ENCODE measurements around the gene CAVIN1.
"Not testable (repeated sequence)": the region's sequence is repeated elsewhere in the genome, so short reads cannot be mapped to it uniquely, and the experiment has no call there.

CAVIN1 gene

DNA sequence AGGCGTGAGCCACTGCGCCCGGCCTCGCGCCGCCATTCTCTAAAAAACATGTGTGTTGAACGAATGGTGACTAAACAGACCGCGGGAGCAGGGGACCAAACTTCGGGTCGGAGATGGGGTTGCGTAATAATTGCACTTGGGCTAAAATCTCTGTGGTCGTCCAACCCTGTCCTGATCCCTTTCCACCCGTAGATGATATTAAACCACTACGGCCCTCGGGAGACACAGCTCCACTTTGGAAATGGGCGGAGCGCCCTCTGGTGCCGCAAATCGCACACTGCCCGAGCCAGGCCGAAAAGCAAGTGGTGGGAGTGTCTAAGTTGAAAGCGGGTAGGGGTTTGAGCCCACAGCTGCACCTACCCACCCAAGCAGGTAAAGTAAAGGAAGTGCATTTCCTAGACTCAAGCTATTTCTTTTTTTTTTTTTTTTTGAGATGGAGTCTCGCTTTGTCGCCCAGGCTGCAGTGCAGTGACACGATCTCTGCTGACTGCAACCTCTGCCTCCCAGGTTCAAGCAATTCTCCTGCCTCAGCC, 17.0 kb downstream of the CAVIN1 start:
- Mint-ChIP-seq H3K27me3 (ENCODE audit: low read depth) (peaks cover 3% of the 10 kb centered on the region), H3K4me1 (ENCODE audit: low read depth) (peaks cover 8% of the 10 kb centered on the region), H3K4me3 (no peak overlapping the region), H3K27ac (no peak overlapping the region), H3K9me3 (no peaks in the 10 kb centered on the region), H3K36me3 (ENCODE audit: low read depth) (no peaks in the 10 kb centered on the region)
- peak; percentile 75 for DNase-seq (ENCODE audit: low spot score)

DNA sequence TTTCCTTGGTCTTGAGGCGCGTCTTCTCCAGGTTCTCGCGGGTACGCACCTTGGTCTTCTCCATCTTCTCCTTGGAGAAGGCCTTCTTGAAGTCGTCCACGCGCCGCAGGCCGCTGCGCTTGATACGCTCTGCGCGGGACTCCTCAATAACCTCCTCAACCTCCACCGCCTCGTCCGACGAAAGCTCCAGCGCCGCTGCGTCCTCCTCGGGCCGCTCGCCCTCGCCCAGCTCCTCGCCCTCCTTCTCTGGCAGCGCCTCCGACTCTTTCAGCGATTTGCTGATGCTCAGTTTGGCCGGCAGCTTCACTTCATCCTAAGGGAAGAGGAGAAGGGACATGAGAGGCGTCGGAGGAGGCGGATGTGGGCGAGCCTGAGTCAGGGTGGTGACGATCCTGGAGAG, 18.0 kb downstream of the CAVIN1 start:
- Mint-ChIP-seq H3K27ac (no peak overlapping the region), H3K36me3 (ENCODE audit: low read depth) (no peaks in the 10 kb centered on the region), H3K4me1 (ENCODE audit: low read depth) (peaks cover 13% of the 10 kb centered on the region), H3K9me3 (no peaks in the 10 kb centered on the region), H3K4me3 (no peak overlapping the region), H3K27me3 (ENCODE audit: low read depth) (peaks cover 2% of the 10 kb centered on the region)
- DNase-seq (ENCODE audit: low spot score) = no peak

DNA sequence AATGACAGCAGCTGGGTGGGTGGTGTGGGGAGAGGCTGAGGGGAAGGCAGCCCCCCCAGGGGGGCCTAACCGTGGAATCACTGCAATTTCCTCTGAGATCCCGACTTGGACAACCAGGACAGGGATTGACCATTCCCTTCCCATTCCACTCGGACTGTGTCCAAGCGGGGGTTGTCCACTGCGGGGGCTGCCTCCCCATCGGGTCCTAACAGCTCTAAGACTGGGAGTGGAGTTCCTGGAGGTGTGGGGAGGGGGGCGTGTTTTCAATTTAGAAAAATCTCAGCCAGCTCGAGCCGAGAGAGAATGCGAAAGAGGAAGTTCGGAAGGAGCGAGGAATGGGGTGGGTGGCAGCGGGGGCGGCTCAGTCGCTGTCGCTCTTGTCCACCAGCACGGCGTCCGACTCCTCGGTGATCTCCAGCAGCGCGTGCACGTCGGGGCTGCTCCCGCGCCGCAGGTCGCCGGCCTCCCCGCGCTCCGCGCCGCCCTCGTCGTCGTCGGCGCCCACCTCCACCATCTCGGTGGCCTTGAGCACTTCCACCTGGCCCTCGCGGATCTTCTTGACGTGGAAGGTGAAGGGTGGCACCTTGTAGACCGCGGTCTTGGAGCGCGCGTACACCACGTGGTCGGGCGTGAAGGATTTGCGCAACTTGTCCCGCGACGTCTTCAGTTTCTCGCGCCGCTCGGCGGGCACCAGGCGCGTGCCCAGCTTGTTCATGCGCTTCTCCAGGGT, 18.6 kb downstream of the CAVIN1 start:
- H3K27me3 Mint-ChIP-seq (ENCODE audit: low read depth) = no peaks in the 10 kb centered on the region
- H3K36me3 Mint-ChIP-seq (ENCODE audit: low read depth) = no peaks in the 10 kb centered on the region
- H3K4me3 Mint-ChIP-seq = no peak overlapping the region

DNA sequence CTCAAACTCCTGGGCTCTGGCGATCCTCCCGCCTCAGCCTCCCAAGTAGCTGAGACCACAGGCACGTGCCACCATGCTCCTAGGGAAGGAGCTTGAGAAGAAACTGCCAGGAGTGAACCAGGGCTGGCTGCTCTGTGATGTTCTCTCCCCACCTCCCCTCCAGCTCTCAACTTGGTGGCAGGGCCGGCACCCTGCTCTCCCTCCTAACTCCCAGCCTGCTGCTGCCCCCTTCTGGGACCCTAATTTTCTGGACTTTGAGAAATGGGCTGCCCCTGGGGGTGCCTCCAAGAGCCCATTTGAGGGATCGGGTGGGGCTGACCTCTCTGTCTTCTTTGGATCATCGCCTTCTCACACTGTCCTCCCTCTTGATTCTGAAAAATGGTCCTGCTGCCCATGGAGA, 19.9 kb downstream of the CAVIN1 start:
- no peaks in the 10 kb centered on the region for H3K36me3 Mint-ChIP-seq (ENCODE audit: low read depth)
- peaks cover 20% of the 10 kb centered on the region for H3K4me1 Mint-ChIP-seq (ENCODE audit: low read depth)
- H3K27me3 Mint-ChIP-seq (ENCODE audit: low read depth) = no peaks in the 10 kb centered on the region
- H3K9me3 Mint-ChIP-seq = no peaks in the 10 kb centered on the region
- DNase-seq (ENCODE audit: low spot score) = peak; percentile 32
- no peak overlapping the region for H3K27ac Mint-ChIP-seq
- no peak overlapping the region for H3K4me3 Mint-ChIP-seq

More for the DNA sequence above, 18.6 kb downstream of the CAVIN1 start:
- H3K4me1 Mint-ChIP-seq (ENCODE audit: low read depth) = peaks cover 17% of the 10 kb centered on the region
- H3K27ac Mint-ChIP-seq = no peak overlapping the region
- no peaks in the 10 kb centered on the region for H3K9me3 Mint-ChIP-seq
- DNase-seq (ENCODE audit: low spot score) = no peak

DNA sequence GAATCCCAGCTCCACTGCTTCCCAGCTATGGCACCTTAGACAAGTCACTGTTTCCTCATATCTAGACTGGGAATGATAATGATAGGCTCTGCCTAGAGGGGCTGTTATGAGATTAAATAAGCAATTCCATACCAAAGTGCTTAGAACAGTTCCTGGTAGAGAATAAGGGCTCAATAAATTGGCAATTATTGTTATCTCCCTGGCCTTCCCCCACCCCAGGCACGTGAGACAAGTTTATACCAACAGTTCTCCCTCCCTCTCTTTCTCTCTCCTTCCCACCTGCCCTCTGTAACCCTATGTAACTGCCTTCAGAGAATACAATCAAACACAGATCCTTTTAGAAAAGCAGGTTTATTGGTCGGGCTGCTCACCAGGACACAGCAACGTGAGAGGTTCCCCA, 20.9 kb downstream of the CAVIN1 start:
- Mint-ChIP-seq H3K36me3 (ENCODE audit: low read depth) (no peaks in the 10 kb centered on the region), H3K9me3 (no peaks in the 10 kb centered on the region), H3K27me3 (ENCODE audit: low read depth) (no peaks in the 10 kb centered on the region), H3K4me1 (ENCODE audit: low read depth) (peaks cover 16% of the 10 kb centered on the region), H3K27ac (no peak overlapping the region), H3K4me3 (no peak overlapping the region)
- no peak for DNase-seq (ENCODE audit: low spot score)

DNA sequence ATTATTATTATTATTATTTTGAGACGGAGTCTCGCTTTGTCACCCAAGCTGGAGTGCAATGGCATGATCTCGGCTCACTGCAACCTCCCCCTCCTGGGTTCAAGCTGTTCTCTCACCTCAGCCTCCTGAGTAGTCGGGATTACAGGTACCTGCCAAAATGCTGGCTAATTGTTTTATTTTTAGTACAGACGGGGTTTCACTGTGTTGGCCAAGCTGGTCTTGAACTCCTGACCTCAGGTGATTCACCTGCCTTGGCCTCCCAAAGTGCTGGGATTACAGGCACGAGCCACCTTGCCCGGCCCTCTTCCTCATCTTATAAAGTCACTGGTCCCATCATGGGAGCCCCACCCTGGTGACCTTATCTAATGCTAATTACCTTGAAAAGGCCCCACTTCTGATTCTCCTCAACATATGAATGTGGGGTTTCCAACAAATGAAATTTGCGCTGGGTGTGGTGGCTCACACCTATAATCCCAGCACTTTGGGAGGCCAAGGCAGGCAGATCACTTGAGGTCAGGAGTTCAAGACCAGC, 22.1 kb downstream of the CAVIN1 start:
- not testable (repeated sequence) for H3K27me3 Mint-ChIP-seq (ENCODE audit: low read depth); DNase-seq (ENCODE audit: low spot score); H3K9me3 Mint-ChIP-seq; H3K4me3 Mint-ChIP-seq; H3K27ac Mint-ChIP-seq; H3K36me3 Mint-ChIP-seq (ENCODE audit: low read depth)
- peaks cover 19% of the 10 kb centered on the region for H3K4me1 Mint-ChIP-seq (ENCODE audit: low read depth)

DNA sequence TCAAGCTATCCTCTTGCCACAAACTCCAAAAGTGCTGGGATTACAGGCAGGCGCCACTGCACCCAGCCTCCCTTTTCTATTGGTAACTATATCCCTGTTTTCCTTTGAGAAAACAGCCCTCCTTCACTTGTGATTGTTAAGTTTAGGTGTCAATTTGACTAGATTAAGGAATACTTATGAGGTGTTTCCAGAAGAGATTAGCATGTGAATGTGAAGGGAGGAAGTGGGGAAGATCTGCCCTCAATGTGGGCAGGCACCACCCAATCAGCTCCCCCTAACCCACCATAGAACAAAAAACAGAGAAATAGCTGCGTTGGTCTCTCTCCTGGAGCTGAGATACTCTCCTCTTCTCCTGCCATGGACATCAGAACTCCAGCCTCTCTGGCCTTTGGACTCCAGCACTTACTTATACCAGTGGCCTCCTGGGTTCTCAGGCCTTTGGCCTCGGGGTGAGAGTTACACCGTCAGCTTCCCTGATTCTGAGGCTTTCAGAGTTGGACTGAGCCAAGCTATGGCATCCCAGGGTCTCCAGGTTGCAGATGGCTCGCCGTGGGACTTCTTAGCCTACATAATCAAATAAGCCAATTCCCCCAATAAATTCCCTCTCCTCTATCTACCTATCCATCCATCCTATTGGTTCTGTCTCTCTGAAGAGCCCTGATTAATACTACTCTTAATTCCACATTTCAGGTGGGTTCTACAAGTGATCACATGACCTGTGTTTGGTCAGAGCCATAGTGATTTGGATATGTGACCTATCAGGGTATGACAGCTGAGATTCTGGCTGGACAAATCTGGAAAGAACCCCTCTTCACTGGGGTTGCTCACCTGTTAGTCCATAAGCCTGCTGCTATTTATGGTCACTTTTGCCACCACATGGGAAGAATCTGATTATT, 22.9 kb downstream of the CAVIN1 start:
- Mint-ChIP-seq H3K27ac (no peak overlapping the region), H3K4me3 (peak overlapping the region; percentile 29), H3K4me1 (ENCODE audit: low read depth) (peaks cover 19% of the 10 kb centered on the region), H3K27me3 (ENCODE audit: low read depth) (no peaks in the 10 kb centered on the region), H3K36me3 (ENCODE audit: low read depth) (no peaks in the 10 kb centered on the region), H3K9me3 (no peaks in the 10 kb centered on the region)
- DNase-seq (ENCODE audit: low spot score) = no peak

DNA sequence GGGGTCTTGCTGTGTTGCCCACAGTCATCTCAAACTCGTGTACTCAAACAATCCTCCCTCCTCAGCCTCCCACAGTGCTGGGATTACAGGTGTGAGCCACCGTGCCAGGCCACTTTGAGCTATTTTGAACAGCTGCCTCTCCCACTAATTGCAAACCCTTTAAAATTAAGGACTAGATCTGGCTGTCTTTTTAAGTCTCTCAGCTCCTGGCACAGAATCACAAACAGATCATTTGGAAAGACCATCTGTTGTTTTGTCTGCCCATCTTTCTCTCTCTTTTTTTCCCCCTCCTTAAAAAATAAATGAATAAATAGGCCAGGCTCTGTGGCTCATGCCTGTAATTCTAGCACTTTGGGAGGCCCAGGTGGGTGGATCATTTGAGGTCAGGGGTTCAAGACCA, 23.9 kb downstream of the CAVIN1 start:
- Mint-ChIP-seq H3K4me3 (no peak overlapping the region), H3K27ac (no peak overlapping the region), H3K4me1 (ENCODE audit: low read depth) (peaks cover 19% of the 10 kb centered on the region), H3K9me3 (no peaks in the 10 kb centered on the region), H3K27me3 (ENCODE audit: low read depth) (no peaks in the 10 kb centered on the region), H3K36me3 (ENCODE audit: low read depth) (no peaks in the 10 kb centered on the region)
- no peak for DNase-seq (ENCODE audit: low spot score)

DNA sequence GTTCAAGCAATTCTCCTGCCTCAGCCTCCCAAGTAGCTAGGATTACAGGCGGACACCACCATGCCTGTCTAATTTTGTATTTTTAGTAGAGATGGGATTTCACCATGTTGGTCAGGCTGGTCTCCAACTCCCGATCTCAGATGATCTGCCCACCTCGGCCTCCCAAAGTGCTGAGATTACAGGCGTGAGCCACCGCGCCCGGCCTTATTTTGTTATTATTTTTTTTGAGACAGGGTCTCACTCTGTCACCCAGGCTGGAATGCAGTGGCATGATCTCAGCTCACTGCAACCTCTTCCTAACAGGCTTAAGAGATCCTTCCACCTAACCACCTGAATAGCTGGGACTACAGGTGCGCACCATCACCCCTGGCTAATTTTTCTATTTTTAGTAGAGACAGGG, 27.5 kb downstream of the CAVIN1 start:
- peaks cover 20% of the 10 kb centered on the region for H3K4me1 Mint-ChIP-seq (ENCODE audit: low read depth)

DNA sequence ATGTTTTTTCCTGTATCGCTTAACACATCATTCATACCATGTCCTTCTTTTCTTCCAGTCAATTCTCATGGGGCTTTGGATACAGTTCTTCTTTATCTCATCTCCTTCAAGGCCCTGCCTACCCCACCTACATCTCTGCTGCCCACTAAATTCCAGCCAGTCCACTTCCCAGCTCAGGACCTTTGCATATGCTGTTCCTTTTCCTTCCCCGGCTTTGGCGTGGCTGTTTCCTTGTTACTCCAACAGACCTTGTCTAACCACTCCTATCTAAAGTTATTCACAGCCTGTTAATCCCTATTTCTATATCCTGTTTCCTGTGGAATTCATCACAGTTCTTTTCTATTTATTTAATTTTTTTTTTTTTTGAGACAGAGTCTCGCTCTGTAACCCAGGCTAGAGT, 28.2 kb downstream of the CAVIN1 start:
- Mint-ChIP-seq H3K9me3 (no peaks in the 10 kb centered on the region), H3K27me3 (ENCODE audit: low read depth) (no peaks in the 10 kb centered on the region), H3K4me1 (ENCODE audit: low read depth) (peaks cover 19% of the 10 kb centered on the region), H3K36me3 (ENCODE audit: low read depth) (no peaks in the 10 kb centered on the region), H3K27ac (no peak overlapping the region), H3K4me3 (no peak overlapping the region)
- DNase-seq (ENCODE audit: low spot score) = no peak

More for the DNA sequence above, 27.5 kb downstream of the CAVIN1 start:
- H3K4me3 Mint-ChIP-seq; DNase-seq (ENCODE audit: low spot score); H3K36me3 Mint-ChIP-seq (ENCODE audit: low read depth); H3K27me3 Mint-ChIP-seq (ENCODE audit: low read depth); H3K9me3 Mint-ChIP-seq; H3K27ac Mint-ChIP-seq: not testable (repeated sequence)

DNA sequence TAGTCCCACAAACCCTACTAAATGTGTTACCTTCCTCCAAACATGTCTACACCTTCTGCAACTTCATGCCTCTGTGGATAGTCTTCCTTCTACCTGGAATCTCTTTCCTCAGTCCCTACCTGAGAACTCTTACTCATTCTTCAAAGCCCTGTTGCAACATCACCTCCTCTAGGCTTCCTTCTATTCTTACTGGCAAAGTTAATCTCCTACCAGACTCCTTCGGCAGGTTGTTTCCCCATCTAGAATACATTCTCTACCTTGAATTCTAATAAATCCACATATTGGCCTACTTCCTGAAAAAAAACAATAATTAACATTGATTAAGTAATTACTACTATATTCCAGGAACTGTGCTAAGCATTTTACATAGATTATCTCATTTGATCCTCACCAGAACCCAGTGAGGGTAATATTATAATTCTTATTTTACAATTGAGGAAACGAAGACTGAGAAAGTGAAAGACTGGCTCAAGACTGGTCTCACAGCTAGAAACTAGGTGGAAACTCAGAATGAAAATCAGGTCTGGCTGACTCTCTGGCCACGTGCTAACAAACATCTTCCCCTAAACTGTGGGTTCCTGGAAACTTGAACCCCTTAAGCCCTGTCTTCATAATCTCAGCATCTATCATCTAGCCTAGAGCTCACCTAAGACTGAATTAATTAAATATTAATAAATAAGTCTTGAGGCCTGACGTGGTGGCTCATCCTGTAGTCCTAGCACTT, 30.2 kb downstream of the CAVIN1 start:
- no peaks in the 10 kb centered on the region for H3K27me3 Mint-ChIP-seq (ENCODE audit: low read depth)
- no peaks in the 10 kb centered on the region for H3K36me3 Mint-ChIP-seq (ENCODE audit: low read depth)
- H3K27ac Mint-ChIP-seq = peak overlapping the region; percentile 13
- peaks cover 23% of the 10 kb centered on the region for H3K4me1 Mint-ChIP-seq (ENCODE audit: low read depth)
- no peaks in the 10 kb centered on the region for H3K9me3 Mint-ChIP-seq
- DNase-seq (ENCODE audit: low spot score) = no peak
- H3K4me3 Mint-ChIP-seq = no peak overlapping the region

DNA sequence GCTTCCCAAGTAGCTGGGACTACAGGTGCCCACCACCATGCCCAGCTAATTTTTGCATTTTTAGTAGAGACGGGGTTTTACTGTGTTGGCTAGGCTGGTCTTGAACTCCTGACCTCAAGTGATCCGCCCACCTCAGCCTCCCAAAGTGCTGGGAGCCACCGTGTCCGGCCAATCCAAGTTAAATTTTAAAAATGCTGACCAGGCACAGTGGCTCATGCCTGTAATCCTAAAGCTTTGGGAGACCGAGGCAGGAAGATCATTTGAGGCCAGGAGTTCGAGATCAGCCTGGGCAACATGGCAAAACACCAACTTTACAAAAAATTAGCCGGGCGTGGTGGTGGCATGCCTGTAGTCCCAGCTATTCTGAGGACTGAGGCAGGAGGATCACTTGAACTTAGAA, 31.6 kb downstream of the CAVIN1 start:
- peaks cover 31% of the 10 kb centered on the region for H3K4me1 Mint-ChIP-seq (ENCODE audit: low read depth)
- not testable (repeated sequence) for H3K27me3 Mint-ChIP-seq (ENCODE audit: low read depth); H3K9me3 Mint-ChIP-seq; H3K27ac Mint-ChIP-seq; H3K4me3 Mint-ChIP-seq; DNase-seq (ENCODE audit: low spot score); H3K36me3 Mint-ChIP-seq (ENCODE audit: low read depth)

DNA sequence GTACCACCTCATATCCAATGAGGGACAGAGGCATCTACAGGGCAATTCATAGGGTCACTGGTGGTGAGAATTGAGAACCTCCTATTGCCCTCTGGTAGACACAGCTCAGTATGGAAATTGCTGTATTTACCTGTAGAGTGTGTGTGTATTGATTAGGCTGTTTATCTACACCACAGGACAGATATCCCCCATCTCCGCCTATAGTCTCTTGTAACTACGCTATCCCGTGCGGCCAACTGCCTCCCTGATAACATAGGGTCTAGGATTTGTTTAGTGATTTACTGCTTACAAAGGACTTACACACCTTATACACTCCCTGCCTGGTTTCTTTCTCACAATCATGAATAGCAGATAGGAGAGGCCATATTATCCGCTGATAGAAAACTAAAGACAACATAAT, 33.2 kb downstream of the CAVIN1 start:
- Mint-ChIP-seq H3K36me3 (ENCODE audit: low read depth) (peaks cover 5% of the 10 kb centered on the region), H3K4me3 (peak overlapping the region; percentile 59), H3K27me3 (ENCODE audit: low read depth) (no peaks in the 10 kb centered on the region), H3K4me1 (ENCODE audit: low read depth) (peaks cover 38% of the 10 kb centered on the region), H3K27ac (peak overlapping the region; percentile 100), H3K9me3 (no peaks in the 10 kb centered on the region)
- no peak for DNase-seq (ENCODE audit: low spot score)

DNA sequence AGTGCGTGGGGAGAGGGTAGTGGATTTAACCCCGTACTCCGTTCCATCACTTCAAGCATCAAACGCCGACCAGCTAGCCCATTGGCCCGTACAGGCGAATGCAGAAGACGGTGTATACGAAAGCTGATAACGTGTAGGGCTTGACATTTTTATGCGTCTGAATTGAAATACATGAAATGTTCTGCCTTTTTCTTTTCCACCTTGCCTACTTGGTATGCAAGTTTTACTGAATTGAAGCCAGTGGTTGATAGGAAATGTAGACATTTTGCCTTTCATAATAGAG, 34.0 kb downstream of the CAVIN1 start:
- Mint-ChIP-seq H3K27me3 (ENCODE audit: low read depth) (no peaks in the 10 kb centered on the region), H3K9me3 (no peaks in the 10 kb centered on the region), H3K27ac (peak overlapping the region; percentile 100), H3K36me3 (ENCODE audit: low read depth) (peaks cover 7% of the 10 kb centered on the region), H3K4me3 (peak overlapping the region; percentile 91), H3K4me1 (ENCODE audit: low read depth) (peaks cover 40% of the 10 kb centered on the region)
- no peak for DNase-seq (ENCODE audit: low spot score)
